ENCODE results near the gene HPS5. TPM values are rescaled to one million over a fixed set of nuclear protein-coding genes. Genes with fewer than 3 reads are reported as not detected.

HPS5 gene
- total and polyA plus RNA-seq, 12 donors = 5.3 to 14.9 (median 11.7) TPM

- WGBS, 2 donors = 2 to 3% methylated on average over 1 of the region's 1 CpG
These were observed 78.1 kb downstream of the HPS5 start for GRCh38 chr11:18243783-18244362.

DNA sequence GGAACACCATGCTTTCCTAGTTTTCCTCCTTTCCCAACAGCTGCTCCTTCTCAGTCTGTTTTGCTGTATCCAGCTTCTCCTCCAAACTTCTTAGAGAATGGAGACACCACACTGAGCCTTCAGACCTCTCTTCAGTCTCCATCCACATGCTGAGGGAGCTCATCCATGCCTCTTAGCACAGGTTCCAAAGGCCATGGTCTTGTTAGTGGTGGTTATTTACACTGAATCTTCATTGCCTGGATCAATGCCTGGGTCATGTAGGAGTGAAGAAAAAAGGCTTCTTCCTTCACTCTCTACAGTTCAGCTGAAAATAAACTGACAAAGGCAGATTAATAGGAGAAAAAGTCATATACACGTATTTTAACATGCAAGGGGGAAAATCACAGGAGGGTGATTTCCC, 82.3 kb downstream of the HPS5 start:
- Histone ChIP-seq H3K27me3 (peaks cover 0 to 42% (median 9%) of the 10 kb centered on the region in 7 donors), H3K4me3 (no peak overlapping the region), H3K27ac (no peak overlapping the region), H3K36me3 (no peaks in the 10 kb centered on the region), H3K4me1 (no peaks in the 10 kb centered on the region), H3K9me3 (no peaks in the 10 kb centered on the region)
- TF ChIP-seq, protein P1, sequence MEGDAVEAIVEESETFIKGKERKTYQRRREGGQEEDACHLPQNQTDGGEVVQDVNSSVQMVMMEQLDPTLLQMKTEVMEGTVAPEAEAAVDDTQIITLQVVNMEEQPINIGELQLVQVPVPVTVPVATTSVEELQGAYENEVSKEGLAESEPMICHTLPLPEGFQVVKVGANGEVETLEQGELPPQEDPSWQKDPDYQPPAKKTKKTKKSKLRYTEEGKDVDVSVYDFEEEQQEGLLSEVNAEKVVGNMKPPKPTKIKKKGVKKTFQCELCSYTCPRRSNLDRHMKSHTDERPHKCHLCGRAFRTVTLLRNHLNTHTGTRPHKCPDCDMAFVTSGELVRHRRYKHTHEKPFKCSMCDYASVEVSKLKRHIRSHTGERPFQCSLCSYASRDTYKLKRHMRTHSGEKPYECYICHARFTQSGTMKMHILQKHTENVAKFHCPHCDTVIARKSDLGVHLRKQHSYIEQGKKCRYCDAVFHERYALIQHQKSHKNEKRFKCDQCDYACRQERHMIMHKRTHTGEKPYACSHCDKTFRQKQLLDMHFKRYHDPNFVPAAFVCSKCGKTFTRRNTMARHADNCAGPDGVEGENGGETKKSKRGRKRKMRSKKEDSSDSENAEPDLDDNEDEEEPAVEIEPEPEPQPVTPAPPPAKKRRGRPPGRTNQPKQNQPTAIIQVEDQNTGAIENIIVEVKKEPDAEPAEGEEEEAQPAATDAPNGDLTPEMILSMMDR (IDR thresholded peaks at IDR 0.05) = no peak
- WGBS, 2 donors = 65 to 84% methylated on average over 1 of the region's 1 CpG
- intact Hi-C loops (cut with DNase I) = no loop called here
- ATAC-seq (no peak), DNase-seq (no peak)

More at GRCh38 chr11:18243783-18244362, 78.1 kb downstream of the HPS5 start:
- Histone ChIP-seq H3K4me1 (no peaks in the 10 kb centered on the region), H3K4me3 (no peak overlapping the region), H3K36me3 (no peaks in the 10 kb centered on the region), H3K27me3 (peaks cover 0 to 16% (median 9%) of the 10 kb centered on the region in 7 donors), H3K9me3 (no peaks in the 10 kb centered on the region), H3K27ac (no peak overlapping the region)
- intact Hi-C loops (cut with DNase I) = no loop called here
- DNase-seq (peak in 1 of 2 donors; percentile 11), ATAC-seq (peak in 1 of 8 donors; percentile 45)
- TF ChIP-seq, protein P1 (IDR thresholded peaks at IDR 0.05) = peak; percentile 8 to 79 (median 47)

GRCh38 chr11:18236664-18237356, 85.1 kb downstream of the HPS5 start, which contains the start of gene SAA4:
Gene SAA4, minus strand, starts transcription at chr11:18236802. Its CDS starts 876 bp downstream, at chr11:18235926.
- H3K4me1 ChIP-seq = no peaks in the 10 kb centered on the region
- 66 to 77% methylated on average over 2 of the region's 2 CpGs for whole genome bisulfite sequencing, 2 donors
- H3K27ac ChIP-seq = no peak within 1 kb of the TSS
- DNase-seq (no peak), ATAC-seq (no peak)
- H3K4me3 ChIP-seq = no peak within 1 kb of the TSS
- intact Hi-C loops (cut with DNase I) = no loop called here
- no peaks in the 10 kb centered on the region for H3K9me3 ChIP-seq
- H3K36me3 ChIP-seq = no peaks in the 10 kb centered on the region
- TF ChIP-seq, protein P1 (IDR thresholded peaks at IDR 0.05) = no peak
- H3K27me3 ChIP-seq = peaks cover 0 to 47% (median 9%) of the 10 kb centered on the region in 7 donors

- TF ChIP-seq, protein P1 (IDR thresholded peaks at IDR 0.05) = no peak
- Histone ChIP-seq H3K27me3 (peaks cover 0 to 47% (median 9%) of the 10 kb centered on the region in 7 donors), H3K27ac (no peak overlapping the region), H3K36me3 (no peaks in the 10 kb centered on the region), H3K4me3 (no peak overlapping the region), H3K4me1 (no peaks in the 10 kb centered on the region), H3K9me3 (no peaks in the 10 kb centered on the region)
- intact Hi-C loops (cut with DNase I) = no loop called here
- no peak for ATAC-seq
- DNase-seq = no peak
- WGBS, 2 donors = 56 to 58% methylated on average over 8 of the region's 8 CpGs
These were observed 86.3 kb downstream of the HPS5 start for GRCh38 chr11:18235394-18236334.

Measured in heart right ventricle (tissue), 16 donors.